ENCODE measurements around the gene FAHD2B.
"Not testable (repeated sequence)": the region's sequence is repeated elsewhere in the genome, so short reads cannot be mapped to it uniquely, and the experiment has no call there.

FAHD2B gene

DNA sequence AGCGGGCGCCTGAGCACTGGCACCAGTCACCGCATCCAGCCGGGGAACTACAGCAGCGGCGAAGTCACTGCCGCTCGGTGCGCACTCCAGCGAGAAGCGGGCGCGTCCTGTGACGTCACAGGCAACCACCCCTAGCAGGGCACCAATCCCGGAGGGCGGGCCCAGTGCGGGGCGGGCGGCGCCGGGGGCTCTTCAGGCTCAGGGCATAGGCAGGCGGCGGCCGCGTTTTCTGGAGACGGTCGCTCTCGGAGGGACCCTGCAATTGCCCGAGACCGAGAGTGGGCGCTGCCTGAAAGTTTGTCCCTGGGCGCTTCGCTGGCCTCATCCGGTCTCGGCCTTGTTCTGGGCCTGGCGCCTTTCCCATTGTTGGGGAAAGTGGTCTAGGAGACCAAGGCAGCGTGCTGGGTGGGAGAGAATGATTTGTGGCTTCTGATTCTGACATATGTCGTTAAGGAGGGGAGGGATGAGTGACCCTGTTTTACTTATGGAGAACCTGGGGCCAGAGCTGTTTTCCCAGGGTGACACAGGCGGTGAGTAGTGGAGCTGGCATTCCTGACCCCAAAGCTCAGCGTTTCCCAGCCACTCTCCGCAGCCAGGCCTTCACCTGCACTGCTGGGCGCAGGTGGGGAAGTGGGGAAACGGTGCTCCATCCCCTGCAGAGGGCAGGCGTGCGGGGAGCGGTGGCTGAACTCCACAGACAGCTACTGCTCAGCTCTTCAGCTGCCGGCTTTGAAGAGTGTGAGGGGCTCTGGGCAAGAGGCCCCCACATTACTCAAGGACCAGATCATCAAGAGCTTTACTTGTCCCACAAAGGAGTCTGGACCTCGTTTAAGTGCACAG, at the start of gene FAHD2B:
Gene FAHD2B (minus strand): TSS at position 111 of the 840 bp plus-strand sequence. CDS start 3,176 bp downstream, outside the sequence.
- DNase-seq (ENCODE audit: low spot score) = peak; percentile 82

- not testable (repeated sequence) for DNase-seq (ENCODE audit: low spot score)
Measured at GRCh38 chr2:97144016-97144415, 49.3 kb upstream of the FAHD2B start.

GRCh38 chr2:97129090-97129489, 34.4 kb upstream of the FAHD2B start:
- DNase-seq (ENCODE audit: low spot score) = not testable (repeated sequence)

DNA sequence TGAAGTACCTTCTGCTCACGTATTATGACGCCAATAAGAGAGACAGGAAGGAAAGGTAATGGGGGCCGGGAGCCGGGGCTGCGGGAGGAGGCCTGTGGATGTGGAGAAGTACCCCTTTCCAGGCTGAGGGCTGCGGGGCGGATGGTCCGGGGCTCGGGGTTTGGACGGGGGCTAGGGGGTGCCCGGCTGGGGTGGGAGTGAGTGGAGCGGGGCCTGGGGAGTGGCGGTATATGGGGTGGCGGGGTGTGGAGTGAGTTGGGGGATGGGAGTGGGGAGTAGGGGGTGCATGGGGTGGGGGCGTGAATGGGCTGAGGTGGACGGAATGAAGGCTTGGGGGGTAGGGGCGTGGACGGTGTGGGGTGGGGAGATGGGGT, 19.2 kb upstream of the FAHD2B start:
- DNase-seq (ENCODE audit: low spot score) = not testable (repeated sequence)

DNA sequence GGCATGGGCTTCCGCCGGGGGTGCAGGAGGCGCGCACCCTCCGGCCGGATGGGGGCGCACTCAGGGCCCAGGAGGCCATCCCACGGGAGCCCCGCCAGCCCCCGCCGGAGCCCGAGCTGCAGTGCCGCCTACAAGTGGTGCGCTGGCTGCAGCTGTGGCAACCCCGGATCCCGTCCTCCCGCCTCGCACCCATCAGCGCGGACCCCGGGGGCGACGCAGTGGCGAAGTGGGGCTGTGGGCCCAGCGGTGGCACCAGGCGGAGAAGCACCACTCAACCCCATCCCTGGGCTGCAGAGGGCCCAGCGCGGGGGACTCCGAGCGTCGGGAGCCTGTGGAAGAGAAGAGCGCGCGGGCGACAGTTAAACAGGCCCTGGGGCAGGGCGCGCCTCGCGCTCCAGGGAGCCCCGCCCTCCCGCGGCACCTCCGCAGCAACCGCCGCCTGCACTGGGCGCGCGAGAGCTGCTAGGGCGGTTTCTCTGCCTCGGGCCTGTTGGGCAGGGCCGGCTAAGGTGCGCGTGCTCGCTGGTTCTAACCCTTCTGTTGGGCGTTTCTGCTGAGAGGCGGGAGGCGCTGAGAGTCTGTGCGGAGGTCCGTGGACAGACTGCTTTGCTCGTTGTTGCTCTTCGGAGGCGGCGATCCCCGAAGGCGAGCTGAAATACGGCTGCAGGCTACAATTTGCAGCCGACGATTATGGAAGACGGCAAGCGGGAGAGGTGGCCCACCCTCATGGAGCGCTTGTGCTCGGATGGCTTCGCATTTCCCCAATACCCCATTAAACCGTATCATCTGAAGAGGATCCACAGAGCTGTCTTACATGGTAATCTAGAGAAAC, 18.6 kb upstream of the FAHD2B start, which contains the start of gene ANKRD36:
Gene ANKRD36 (plus strand): TSS at position 104 of the 832 bp plus-strand sequence. CDS start 587 bp downstream, at position 691.
- peak; percentile 88 for DNase-seq (ENCODE audit: low spot score)

- peak; percentile 79 for DNase-seq (ENCODE audit: low spot score)
Measured at GRCh38 chr2:97112320-97113049, 17.8 kb upstream of the FAHD2B start.

DNA sequence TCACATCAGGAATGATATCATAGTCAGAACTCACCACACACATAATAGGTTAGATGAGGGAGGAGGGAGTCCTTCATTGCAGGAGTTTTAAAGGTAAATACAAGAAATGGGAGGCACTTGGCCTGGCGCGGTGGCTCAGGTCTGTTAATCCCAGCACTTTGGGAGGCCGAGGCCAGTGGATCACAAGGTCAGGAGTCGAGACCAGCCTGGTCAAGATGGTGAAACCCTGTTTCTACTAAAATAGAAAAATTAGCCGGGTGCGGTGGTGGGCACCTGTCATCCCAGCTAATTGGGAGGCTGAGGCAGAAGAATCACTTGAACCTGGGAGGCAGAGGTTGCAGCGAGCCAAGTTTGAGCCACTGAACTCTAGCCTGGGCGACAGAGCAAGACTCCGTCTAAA, 16.6 kb upstream of the FAHD2B start:
- DNase-seq (ENCODE audit: low spot score) = not testable (repeated sequence)

DNA sequence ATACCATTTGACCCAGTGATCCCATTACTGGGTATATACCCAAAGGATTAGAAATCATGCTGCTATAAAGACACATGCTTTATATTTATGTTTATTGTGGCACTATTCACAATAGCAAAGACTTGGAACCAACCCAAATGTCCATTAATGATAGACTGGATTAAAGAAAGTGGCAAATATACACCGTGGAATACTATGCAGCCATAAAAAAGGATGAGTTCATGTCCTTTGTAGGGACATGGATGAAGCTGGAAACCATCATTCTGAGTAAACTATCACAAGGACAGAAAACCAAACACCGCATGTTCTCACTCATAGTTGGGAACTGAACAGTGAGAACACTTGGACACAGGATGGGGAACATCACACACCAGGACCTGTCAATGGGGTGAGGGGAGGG, 12.2 kb upstream of the FAHD2B start:
- not testable (repeated sequence) for DNase-seq (ENCODE audit: low spot score)

GRCh38 chr2:97098786-97099372, 4.2 kb upstream of the FAHD2B start:
- not testable (repeated sequence) for DNase-seq (ENCODE audit: low spot score)

- DNase-seq (ENCODE audit: low spot score) = no peak
Measured at GRCh38 chr2:97095661-97096060, 979 bp upstream of the FAHD2B start.

DNA sequence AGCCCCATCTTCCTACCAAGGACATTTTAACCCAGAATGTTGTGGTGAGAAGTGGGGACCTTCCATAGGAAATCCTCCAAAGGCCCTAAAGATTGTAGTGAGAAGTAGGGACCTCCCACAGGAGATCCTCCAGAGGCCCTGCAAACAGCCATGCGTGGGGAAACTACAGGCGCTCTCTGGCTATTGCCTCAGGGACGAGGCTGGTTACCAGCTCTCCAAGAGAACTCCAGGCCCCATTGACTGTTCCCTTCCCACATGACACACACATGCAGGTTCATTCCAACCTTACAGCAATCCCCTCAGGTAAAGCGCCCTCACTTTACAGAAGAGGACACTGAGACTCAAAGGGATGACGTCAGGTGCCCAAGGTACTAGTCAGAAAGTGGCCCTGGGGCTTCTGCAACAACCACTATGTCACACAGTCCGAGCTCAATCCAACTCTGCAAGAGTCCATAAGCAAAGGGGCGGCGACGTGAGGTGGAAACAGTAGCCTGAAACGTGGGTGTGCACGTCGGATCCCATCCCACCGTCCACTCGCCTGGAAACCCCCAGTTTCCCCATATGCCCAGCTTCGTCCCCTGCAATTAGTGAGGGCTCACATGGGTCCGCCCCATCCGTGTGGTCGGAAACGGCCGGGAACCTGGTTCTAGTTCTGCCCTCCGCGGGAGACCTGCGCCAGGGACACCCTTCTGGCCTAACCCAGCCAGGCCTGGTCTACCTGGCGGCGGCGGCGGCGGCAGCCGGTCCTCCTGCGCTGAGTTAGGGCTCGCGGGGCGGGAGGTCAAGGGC, 505 bp downstream of the FAHD2B start:
- DNase-seq (ENCODE audit: low spot score) = not testable (repeated sequence)

DNA sequence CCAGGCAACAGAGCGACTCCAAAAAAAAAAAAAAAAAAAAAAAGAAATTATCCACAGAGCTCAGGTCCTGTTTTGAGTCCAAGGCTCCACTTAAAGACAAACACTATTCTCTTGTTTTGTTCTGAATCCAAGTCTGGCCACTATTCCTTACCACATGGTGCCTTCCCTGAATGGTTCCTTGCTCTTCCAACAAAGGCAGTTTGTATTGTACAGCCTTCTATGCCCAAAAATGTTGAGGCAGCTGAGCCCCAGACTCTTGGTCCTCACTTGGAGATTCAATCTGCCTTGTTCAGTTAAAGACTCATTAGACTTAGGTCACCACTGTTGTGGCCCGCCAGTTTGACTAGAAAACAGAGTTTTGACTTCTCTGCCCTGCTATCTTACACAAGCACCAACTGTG, 1.7 kb downstream of the FAHD2B start:
- DNase-seq (ENCODE audit: low spot score) = not testable (repeated sequence)

- DNase-seq (ENCODE audit: low spot score) = not testable (repeated sequence)
Measured at GRCh38 chr2:97088706-97089105, 6.0 kb downstream of the FAHD2B start.

GRCh38 chr2:97085093-97085492, 9.6 kb downstream of the FAHD2B start:
- DNase-seq (ENCODE audit: low spot score) = not testable (repeated sequence)

DNA sequence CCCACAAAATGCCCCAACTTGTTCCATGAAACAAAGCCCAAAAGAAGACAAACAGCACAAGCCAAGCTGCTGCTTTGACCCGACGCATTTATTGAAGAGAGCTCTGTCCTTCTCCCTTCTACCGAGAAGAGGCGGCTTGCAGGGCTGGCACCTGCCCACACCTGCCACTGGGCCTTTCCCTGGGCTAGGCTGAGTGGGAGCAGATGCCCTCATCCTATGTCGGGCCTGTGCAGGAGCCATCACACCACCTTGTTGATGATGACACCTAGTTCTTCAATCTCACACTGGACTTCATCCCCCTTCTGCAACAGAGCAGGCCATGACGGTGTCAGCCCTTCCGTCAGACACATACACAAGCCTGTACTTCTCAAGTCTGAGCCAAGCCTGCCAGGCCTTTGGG, 11.2 kb downstream of the FAHD2B start:
- not testable (repeated sequence) for DNase-seq (ENCODE audit: low spot score)

- DNase-seq (ENCODE audit: low spot score) = not testable (repeated sequence)
Measured at GRCh38 chr2:97082206-97082605, 12.5 kb downstream of the FAHD2B start.

GRCh38 chr2:97080855-97081254, 13.8 kb downstream of the FAHD2B start:
- not testable (repeated sequence) for DNase-seq (ENCODE audit: low spot score)

DNA sequence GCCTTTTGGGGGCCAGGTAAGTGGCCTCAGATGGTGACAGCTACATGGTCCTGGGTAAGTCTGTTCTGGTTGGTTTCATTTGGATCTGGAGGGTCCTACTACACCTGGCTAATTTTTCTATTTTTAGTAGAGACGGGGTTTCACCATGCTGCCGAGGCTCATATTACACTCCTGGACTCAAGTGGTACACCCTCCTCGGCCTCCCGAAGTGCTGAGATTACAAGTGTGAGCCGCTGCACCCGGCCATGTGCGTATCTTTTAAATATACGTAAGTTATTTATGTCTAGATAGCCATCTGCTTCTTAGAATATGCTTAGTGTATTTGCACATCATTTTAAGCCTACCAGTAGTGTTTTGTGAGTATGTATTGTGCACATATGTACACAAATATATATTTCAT, 17.5 kb downstream of the FAHD2B start:
- not testable (repeated sequence) for DNase-seq (ENCODE audit: low spot score)

DNA sequence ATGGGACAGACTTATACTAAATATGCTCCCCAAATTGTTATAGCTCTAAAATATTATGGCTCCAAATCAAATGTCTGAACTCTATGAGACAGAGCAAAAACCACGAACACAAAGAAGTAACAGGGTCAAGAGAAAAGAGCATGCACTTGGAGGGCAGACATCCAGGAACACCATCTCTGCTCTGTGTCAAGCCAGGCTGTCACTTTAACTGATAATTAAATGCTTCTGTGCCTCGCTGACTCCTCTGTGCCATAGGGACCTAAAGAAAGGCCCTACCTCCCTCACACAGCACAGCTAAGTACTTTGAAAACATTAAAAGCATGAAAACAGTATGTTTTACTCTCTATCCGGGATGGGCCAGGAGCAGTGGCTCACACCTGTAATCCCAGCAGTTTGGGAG, 23.8 kb downstream of the FAHD2B start:
- not testable (repeated sequence) for DNase-seq (ENCODE audit: low spot score)

- not testable (repeated sequence) for DNase-seq (ENCODE audit: low spot score)
Measured at GRCh38 chr2:97068722-97069121, 26.0 kb downstream of the FAHD2B start.

GRCh38 chr2:97068074-97068473, 26.6 kb downstream of the FAHD2B start:
- DNase-seq (ENCODE audit: low spot score) = no peak
